AG04450 (cell line): Measurements from ENCODE around the gene HOXB7. TPM values are rescaled to one million over a fixed set of nuclear protein-coding genes. Genes with fewer than 3 reads are reported as not detected.

Experiments used
- CTCF ChIA-PET: fragments of 300-600, 350-600 bp; formaldehyde crosslinking; extraction: SDS; loops from one replicate; lab custom pipeline; 2022; ENCODE audit warnings: antibody characterized with exemption, inconsistent platforms; lab: Charles Lee
- POLR2A ChIA-PET: fragments of 350-600 bp; formaldehyde crosslinking; extraction: SDS; loops from one replicate; lab custom pipeline; 2021; ENCODE audit warnings: antibody characterized with exemption, inconsistent platforms; lab: Yijun Ruan, JAX
- DNase-seq: peaks from one replicate; pipeline ENCODE4 v3.0.0-alpha.2; 2011; ENCODE audit warnings: low read depth, low spot score
- H3K27ac ChIP-seq: one replicate; pipeline ENCODE4 v1.5.1; 2012; ENCODE audit warnings: low read depth, low read length, control low read depth
- H3K27me3 ChIP-seq: one replicate; pipeline ENCODE4 v1.6.0; 2012; ENCODE audit warnings: low read length; ENCODE audit not compliant: control insufficient read depth, insufficient read depth
- H3K4me3 ChIP-seq: 2 replicates; pipeline ENCODE4 v1.5.1; 2011; ENCODE audit warnings: mild to moderate bottlenecking, low read depth, low read length, control low read depth
- H3K9me3 ChIP-seq: 2 replicates; pipeline ENCODE4 v1.5.1; 2012; ENCODE audit warnings: low read length; ENCODE audit not compliant: control insufficient read depth, insufficient read depth
- CTCF ChIP-seq: IDR thresholded peaks from 2 replicates; pipeline ENCODE4 v1.5.1; 2011; ENCODE audit warnings: low read depth, low read length, control low read depth, inconsistent platforms
- polyA minus RNA-seq: library from RNA; depleted of rRNA, polyadenylated mRNA; stranded (reverse); fragments of >200 nt; gene quantifications from 2 replicates; pipeline ENCODE4 v1.2.3, GENCODE V29; 2011; rRNA and poly(A)+ RNA removed
- polyA plus RNA-seq: library from polyadenylated mRNA; depleted of rRNA; stranded (reverse); fragments of >200 nt; gene quantifications from 2 replicates; pipeline ENCODE4 v1.2.3, GENCODE V29; 2011; rRNA removed

HOXB7 gene
- polyA plus RNA-seq = 10.1 and 11.3 TPM in 2 replicates
- 2.5 and 2.7 TPM in 2 replicates for polyA minus RNA-seq

- TF ChIP-seq CTCF = no peak
- DNase-seq = no peak
- ChIA-PET POLR2A (interaction anchor here (0.6 to 1.0 kb wide), 6 partner anchors 10 to 181 kb away, joined by 3 to 5 read pairs (median 4); no protein-coding TSS in a partner anchor), CTCF (interaction anchor here (0.8 to 0.9 kb wide), 2 partner anchors 17 to 258 kb away, joined by 5 read pairs; partner anchors contain the start of gene HOXB5)
- Histone ChIP-seq H3K27me3 (peaks cover 20% of the 10 kb centered on the region), H3K9me3 (peaks cover 4% of the 10 kb centered on the region; the same call in 1 of the 2 replicates), H3K27ac (peak within 1 kb of the TSS; percentile 80), H3K4me3 (peak within 1 kb of the TSS; percentile 67)
Measured at GRCh38 chr17:48610282-48611211, at the start of gene HOXB7. Gene HOXB7, minus strand, starts transcription at chr17:48611017. Its CDS starts 99 bp downstream, at chr17:48610918.

GRCh38 chr17:48655913-48656312 is 45.1 kb upstream of the HOXB7 start:
- CTCF ChIA-PET = interaction anchor here (1.0 to 1.6 kb wide), 2 partner anchors 16 to 19 kb away, joined by 3 read pairs; no protein-coding TSS in a partner anchor

GRCh38 chr17:48649741-48650140 is 38.9 kb upstream of the HOXB7 start:
- CTCF ChIA-PET = interaction anchor here (0.6 to 0.9 kb wide), 3 partner anchors 13 to 28 kb away, joined by 4 to 5 read pairs (median 4); no protein-coding TSS in a partner anchor
- Histone ChIP-seq H3K27ac (no peak overlapping the region), H3K27me3 (peaks cover 40% of the 10 kb centered on the region), H3K4me3 (no peak overlapping the region), H3K9me3 (no peaks in the 10 kb centered on the region; the same call in 1 of the 2 replicates)
- no peak for TF ChIP-seq CTCF
- DNase-seq = no peak
- POLR2A ChIA-PET = no interaction called here

More at GRCh38 chr17:48655913-48656312, 45.1 kb upstream of the HOXB7 start:
- no peak for DNase-seq
- H3K9me3 ChIP-seq = no peaks in the 10 kb centered on the region
- H3K27me3 ChIP-seq = peaks cover 17% of the 10 kb centered on the region
- H3K27ac ChIP-seq = no peak overlapping the region
- POLR2A ChIA-PET = no interaction called here
- H3K4me3 ChIP-seq = no peak overlapping the region
- no peak for TF ChIP-seq CTCF

- H3K27me3 ChIP-seq = peaks cover 58% of the 10 kb centered on the region
- ChIA-PET CTCF (interaction anchor here (0.6 to 2.4 kb wide), 2 partner anchors 11 to 23 kb away, joined by 4 to 10 read pairs; no protein-coding TSS in a partner anchor), POLR2A (no interaction called here)
- no peak for TF ChIP-seq CTCF
- H3K27ac ChIP-seq = no peak overlapping the region
- no peak for DNase-seq
- no peak overlapping the region for H3K4me3 ChIP-seq
- H3K9me3 ChIP-seq = no peaks in the 10 kb centered on the region; the same call in 1 of the 2 replicates
Measured at GRCh38 chr17:48647963-48648245, 37.1 kb upstream of the HOXB7 start.
